Measurements from ENCODE around the gene KCNMA1.

KCNMA1 gene

GRCh38 chr10:77049896-77050295 lies 587.7 kb downstream of the KCNMA1 start:
- no peak for DNase-seq

- no peak for DNase-seq
Measured at GRCh38 chr10:77049146-77049545, 588.5 kb downstream of the KCNMA1 start.

- no peak for DNase-seq
Measured at GRCh38 chr10:77045085-77045484, 592.5 kb downstream of the KCNMA1 start.

- DNase-seq, result no peak
Measured at GRCh38 chr10:77043420-77043763, 594.2 kb downstream of the KCNMA1 start.

- no peak for DNase-seq
Measured at GRCh38 chr10:77042706-77043419, 594.7 kb downstream of the KCNMA1 start.

GRCh38 chr10:77041636-77042258 lies 595.9 kb downstream of the KCNMA1 start:
- DNase-seq, result peak; percentile 47

- no peak for DNase-seq
Measured at GRCh38 chr10:77038407-77038806, 599.2 kb downstream of the KCNMA1 start.

- no peak for DNase-seq
Measured at GRCh38 chr10:77037735-77038403, 599.7 kb downstream of the KCNMA1 start.

GRCh38 chr10:77036993-77037734 lies 600.4 kb downstream of the KCNMA1 start:
- no peak for DNase-seq

GRCh38 chr10:77036276-77036675 lies 601.3 kb downstream of the KCNMA1 start:
- DNase-seq, result no peak

GRCh38 chr10:77034795-77035194 lies 602.8 kb downstream of the KCNMA1 start:
- DNase-seq, result no peak

GRCh38 chr10:77034240-77034639 lies 603.4 kb downstream of the KCNMA1 start:
- no peak for DNase-seq

- no peak for DNase-seq
Measured at GRCh38 chr10:77032188-77032570, 605.4 kb downstream of the KCNMA1 start.

GRCh38 chr10:77031531-77032187 lies 605.9 kb downstream of the KCNMA1 start:
- no peak for DNase-seq

- DNase-seq, result no peak
Measured at GRCh38 chr10:77030974-77031373, 606.6 kb downstream of the KCNMA1 start.

GRCh38 chr10:77029777-77030717 lies 607.6 kb downstream of the KCNMA1 start:
- DNase-seq, result no peak

GRCh38 chr10:77028042-77028441 lies 609.6 kb downstream of the KCNMA1 start:
- no peak for DNase-seq

GRCh38 chr10:77027576-77027975 lies 610.0 kb downstream of the KCNMA1 start:
- no peak for DNase-seq

- no peak for DNase-seq
Measured at GRCh38 chr10:77027141-77027540, 610.5 kb downstream of the KCNMA1 start.

- DNase-seq, result no peak
Measured at GRCh38 chr10:77026148-77026547, 611.5 kb downstream of the KCNMA1 start.

- no peak for DNase-seq
Measured at GRCh38 chr10:77024461-77024860, 613.1 kb downstream of the KCNMA1 start.

- DNase-seq, result no peak
Measured at GRCh38 chr10:77023396-77023795, 614.2 kb downstream of the KCNMA1 start.
